Activated CD4-positive, alpha-beta T cell treated with anti-CD3 and anti-CD28 coated beads, Interleukin-2, Interleukin-6, amounts not matched to agents 100 ng/mL and 50 ng/mL, durations not matched to agents 16 hours and 8 hours (primary cell): ENCODE results near the gene CASKIN1.
"Not testable (repeated sequence)": the region's sequence is repeated elsewhere in the genome, so short reads cannot be mapped to it uniquely, and the experiment has no call there.

Experiments
- DNase-seq: peaks from one replicate; pipeline ENCODE4 v3.0.0-alpha.2; 2020

CASKIN1 gene

DNA sequence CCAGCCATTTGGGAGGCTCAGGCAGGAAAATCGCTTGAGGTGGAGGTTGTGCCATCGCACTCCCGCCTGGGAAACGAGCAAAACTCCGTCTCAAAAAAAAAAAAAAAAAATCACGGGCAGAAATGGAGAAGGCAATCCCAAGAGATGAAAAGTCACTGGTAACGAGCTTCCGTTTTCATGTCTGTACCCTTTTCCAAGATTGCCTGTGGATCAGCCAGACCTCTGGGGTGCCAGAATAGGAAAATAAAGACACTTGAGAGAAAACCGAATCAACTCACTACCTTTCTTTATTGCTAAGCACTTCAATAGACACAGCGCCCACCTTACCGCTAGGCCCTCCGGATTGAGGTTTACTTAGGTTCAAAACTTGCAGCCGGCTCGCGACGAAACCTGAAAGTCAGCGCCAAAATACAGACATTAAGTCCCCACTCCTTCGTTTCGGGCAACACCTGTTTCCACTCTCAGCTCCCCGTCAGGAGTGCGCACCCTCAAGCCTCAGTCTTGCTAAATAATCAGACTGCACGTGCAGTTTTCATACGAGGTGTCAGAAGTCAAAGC is 41.8 kb downstream of the CASKIN1 start:
- DNase-seq, result peak; percentile 58

GRCh38 chr16:2152695-2153506 is 43.5 kb downstream of the CASKIN1 start:
- DNase-seq, result peak; percentile 56

DNA sequence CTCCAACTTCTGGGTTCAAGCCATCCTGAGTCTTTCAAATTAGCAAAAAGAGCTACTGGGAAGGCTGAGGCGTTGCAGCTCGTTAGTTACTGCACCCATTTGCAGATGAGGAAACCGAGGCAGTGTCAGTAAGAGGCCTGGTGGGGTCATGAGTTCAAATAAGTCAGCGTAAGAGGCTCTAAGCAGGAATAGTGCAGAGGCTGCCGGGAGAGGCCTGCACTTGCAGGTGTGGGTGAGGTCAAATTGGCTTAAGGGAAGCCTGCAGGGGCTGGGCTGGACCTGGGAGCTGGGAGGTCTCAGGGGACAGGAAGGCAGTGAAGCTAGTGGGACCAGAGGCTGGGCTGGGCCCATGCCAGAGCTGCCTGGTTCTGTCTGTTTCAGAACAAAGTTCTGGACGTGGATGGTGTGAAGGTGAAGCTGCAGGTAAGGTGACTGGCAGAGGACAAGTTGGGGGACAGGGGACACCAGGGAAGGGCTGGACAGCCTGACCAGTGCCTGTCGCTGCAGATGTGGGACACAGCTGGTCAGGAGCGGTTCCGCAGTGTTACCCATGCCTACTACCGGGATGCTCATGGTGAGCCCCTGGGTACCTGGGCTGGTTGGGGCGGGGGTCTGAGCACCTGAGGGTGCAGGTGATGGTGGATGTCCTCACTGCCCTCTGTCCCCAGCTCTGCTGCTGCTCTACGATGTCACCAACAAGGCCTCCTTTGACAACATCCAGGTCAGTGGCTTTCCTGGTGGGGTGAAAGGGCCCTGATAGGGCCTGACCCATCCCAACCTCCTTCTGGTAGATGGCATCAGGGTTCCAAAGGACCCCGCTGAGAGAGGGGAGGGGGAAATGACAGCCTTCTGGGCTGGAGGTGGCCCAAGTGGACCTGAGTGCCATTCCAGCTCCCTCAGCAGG is 45.0 kb downstream of the CASKIN1 start:
- peak; percentile 60 for DNase-seq

DNA sequence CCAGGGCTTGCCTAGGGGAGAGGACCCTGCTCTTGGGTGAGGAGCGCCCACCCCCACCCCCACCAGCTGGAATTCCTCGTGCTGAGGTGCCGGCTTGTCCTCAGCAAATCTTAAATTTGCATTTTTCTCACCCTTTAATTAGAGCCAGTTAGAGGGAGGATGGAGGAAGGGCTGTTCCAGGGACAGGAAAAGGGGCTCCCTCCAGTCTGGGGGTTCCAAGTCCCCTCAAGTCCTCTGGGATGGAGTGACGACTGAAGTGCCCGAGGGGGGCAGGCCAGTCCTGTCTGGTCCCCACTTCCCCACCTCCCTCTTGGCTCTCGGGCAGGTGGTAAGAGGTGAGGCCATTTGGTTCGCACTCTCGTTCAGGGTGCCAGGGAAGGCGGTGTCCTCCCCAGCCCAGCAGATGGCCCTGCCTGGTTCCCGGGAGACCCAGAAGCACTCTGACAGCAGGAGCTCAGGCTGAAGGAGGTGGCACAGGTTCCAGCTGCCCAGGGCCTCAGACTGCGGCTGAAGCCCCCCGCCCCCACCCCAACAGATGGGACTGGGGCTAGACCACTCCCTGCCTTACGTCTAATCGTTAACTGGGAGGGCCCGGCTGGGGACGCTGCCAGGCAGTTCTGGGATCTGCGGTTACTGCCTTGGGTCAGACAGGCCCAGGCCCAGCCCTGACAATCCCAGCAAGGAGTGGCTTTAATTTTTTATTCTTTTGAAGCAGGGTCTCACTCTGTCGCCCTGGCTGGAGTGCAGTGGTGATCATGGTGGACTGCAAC is 45.8 kb downstream of the CASKIN1 start:
- peak; percentile 69 for DNase-seq

DNA sequence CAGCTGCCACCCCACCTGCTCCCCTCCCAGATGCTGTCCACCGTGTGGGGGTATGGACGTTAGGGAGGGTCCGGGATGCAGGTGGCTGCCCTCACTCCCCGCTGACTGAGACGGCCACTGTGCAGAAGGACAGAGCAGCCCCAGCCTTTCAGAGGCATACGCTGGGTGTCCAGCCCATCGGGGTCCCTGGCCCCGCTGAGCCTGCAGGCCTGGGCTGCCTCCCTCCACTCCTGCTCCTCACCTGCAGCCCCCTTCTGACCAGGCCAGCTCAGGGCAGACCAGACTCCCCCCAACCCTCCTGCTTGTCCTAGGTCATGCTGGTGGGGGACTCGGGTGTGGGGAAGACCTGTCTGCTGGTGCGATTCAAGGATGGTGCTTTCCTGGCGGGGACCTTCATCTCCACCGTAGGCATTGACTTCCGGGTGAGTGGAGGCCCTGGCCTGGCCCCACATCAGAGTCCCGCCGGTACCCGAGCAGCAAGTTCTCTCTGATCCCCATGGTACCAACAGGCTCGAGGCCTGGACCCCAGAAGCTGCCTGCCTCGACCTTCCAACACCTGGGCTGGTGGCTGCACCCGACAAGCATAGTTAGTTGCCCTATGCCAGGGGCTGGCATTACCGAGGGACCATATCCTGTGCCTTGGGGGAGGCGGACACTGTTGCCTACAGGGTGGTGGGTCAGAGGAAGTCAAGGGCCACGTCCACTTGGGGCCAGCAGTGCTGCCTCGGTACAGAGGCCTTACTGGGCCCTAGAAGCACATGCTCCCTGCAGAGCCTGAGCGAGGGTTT is 46.6 kb downstream of the CASKIN1 start:
- DNase-seq, result peak; percentile 62

GRCh38 chr16:2148714-2149629 is 47.4 kb downstream of the CASKIN1 start:
- DNase-seq, result peak; percentile 47

GRCh38 chr16:2147981-2148671 is 48.3 kb downstream of the CASKIN1 start, which contains the start of gene RAB26:
TSS of gene RAB26 (plus strand) at chr16:2148625. CDS start at chr16:2148784, 159 bp downstream.
- DNase-seq, result peak; percentile 61

GRCh38 chr16:2147378-2147777 is 49.0 kb downstream of the CASKIN1 start:
- no peak for DNase-seq

- no peak for DNase-seq
These were observed 50.6 kb downstream of the CASKIN1 start for GRCh38 chr16:2145843-2146242.

- no peak for DNase-seq
These were observed 52.4 kb downstream of the CASKIN1 start for GRCh38 chr16:2143878-2144485.

DNA sequence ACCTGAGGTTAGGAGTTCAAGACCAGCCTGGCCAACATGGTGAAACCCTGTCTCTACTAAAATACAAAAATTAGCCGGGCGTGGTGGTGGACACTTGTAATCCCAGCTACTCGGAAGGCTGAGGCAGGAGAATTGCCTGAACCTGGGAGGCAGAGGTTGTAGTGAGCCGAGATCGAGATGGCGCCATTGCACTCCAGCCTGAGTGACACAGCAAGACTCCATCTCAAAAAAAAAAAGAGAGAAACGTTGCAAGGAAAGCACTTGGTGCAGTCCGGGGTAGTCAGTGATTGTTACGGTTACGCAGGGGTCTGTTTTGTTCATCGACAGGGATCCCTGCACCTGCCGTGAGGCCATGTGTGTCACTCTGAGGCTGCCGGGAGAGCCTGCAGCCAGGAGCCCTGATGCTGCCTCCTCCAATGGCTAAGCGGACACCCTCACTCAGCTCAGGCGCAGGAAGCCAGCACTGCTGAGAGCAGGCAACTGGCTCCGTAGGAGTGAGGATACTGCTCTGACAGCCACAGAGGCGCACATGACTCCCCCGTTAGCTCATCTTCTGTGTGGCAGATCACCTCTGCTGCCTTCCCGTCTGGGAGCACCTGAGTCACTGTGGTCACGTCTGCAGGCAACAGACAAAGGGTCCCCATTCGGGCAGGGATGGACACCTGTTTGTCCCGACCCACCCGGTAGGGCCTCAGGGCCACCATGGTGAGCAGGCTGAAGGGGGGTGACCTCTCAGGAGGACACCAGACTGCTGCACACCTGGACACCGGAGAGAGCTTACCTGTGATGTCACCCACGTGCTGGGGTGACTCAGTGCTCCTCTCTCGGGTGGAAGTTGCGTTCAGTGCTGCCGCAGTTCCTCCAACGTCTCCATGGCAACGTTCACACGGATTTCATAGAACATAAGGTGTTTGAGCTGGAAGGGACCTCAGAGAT is 53.2 kb downstream of the CASKIN1 start:
- DNase-seq, result no peak

DNA sequence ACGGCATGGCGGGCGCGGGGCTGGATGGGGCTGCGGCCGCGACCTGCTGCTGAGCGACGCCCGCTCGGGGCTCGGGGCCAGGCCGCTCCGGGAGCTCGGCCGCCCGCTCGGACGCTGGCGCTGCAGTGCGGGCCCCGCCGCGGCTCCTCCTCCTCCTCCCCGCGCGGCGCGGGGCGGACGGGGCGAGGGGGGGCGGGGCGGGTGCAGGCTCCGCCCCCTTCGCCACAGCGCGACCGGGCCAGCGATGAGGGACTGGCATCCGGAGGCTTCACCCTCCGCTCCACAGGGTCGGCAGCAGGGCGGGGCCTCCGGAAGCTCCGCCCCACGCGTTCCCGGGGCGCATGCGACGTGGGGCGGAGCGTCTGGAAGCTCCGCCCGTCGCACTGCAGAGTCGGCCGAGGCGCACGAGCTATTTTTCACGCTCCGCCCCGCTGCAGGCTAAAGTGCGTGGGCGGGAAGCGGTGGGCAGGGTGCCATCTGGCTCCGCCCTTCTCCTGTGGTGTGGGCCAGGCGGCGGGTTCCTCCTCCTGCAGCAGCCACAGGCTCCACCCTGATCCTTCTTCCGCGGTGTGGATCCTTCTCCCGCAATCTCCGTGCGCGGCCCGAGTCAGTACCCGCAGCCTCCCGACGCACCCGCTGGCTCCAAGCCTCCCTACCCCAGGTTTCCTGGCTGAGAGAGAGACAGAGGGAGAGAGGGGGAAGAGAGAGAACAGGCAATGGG is 60.5 kb downstream of the CASKIN1 start, which contains the start of gene PKD1:
Gene PKD1, minus strand, starts transcription at position 129 of the 721 bp plus-strand sequence. CDS start 209 bp downstream, outside the sequence.
- peak; percentile 99 for DNase-seq

GRCh38 chr16:2135071-2135470 is 61.3 kb downstream of the CASKIN1 start:
- DNase-seq, result not testable (repeated sequence)

DNA sequence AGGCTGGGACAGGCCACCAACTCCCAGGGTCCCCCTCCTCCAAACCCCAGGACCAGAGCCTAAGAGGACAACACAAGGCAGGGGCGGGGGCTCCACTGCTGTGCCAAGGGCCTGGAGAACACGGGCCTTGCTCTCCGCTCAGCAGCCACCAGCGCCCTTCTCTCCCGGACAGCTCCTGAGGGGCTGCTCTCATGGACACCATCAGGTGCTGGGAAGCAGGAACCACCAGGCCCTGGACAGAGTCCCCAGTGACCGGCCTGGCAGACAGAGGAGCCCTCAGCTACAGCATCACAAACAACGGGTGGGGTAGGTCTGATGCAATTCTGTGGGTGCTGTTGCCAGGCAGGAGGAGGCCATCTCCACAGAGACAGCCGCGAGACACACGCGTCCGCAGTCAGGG is 62.6 kb downstream of the CASKIN1 start:
- DNase-seq, result not testable (repeated sequence)

DNA sequence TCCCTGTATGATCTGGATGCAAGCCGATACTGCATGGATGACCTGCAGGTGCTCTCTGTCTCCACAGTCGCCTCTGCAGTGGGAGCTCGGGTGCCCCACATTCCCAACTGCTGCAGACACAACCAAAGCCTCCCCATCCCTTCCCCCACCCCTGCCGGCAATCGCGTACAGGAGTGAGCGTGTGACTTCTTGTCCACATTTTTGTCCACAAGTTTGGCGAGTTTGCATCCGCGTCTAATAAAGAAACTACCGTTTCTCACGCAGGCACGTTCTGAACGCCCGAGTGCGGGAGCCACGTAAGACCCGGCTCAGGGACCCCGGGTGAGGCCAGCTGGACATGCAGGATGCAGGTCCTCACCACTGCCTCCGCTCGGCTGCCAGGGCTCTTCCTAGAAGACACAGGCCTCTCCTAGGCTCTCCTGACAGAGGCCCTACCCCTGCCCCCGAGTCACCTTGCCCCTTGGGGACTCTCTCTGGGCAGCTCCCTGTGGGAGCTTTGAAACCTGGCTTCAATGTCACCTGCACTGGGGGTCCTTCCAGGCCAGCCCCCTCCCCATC is 66.4 kb downstream of the CASKIN1 start:
- DNase-seq, result not testable (repeated sequence)

GRCh38 chr16:2129251-2129650 is 67.2 kb downstream of the CASKIN1 start:
- not testable (repeated sequence) for DNase-seq
